Right cardiac atrium (tissue), 5 donors: ENCODE results near the gene DEPDC1B. TPM values are rescaled to one million over a fixed set of nuclear protein-coding genes. Genes with fewer than 3 reads are reported as not detected.

Experiments
- polyA plus RNA-seq: library from polyadenylated mRNA; stranded (reverse); fragments of 200-250 nt; gene quantifications from one replicate; pipeline ENCODE4 v1.2.3, GENCODE V29; 2013
- total RNA-seq, 4 donors: library from RNA; stranded (reverse); fragmentation: NEBNext Ultra II Directional; extraction: Animal tissue kit (Norgen Biotek cat#: 25700); gene quantifications; one replicate each; pipeline ENCODE4 v1.2.1, GENCODE V29; 2021
- donor health status: healthy with polysubstance abuse.
- donor health status: DM: no; HTN: yes; CAD: no.
- donor health status: DM: no; HTN: no; CAD: no.
- donor health status: DM: no; HTN: yes; CAD: no; lungs with severe emphysema.
- donor health status: DM: yes; HTN: yes; CAD: no.

DEPDC1B gene
- total and polyA plus RNA-seq, 5 donors, result 0.05 to 0.54 (median 0.24) TPM; not detected in 2

Other genes starting within 250 kb of the DEPDC1B start
- under 1 TPM; 0.29 to 0.97 (median 0.36) TPM for gene ELOVL7, start 144.1 kb upstream of the DEPDC1B start, total RNA-seq
- 0.63 TPM for gene ELOVL7, start 144.1 kb upstream of the DEPDC1B start, polyA plus RNA-seq
- gene ERCC8, start 244.9 kb upstream of the DEPDC1B start, total RNA-seq, result 1 to 10 TPM; 6.7 to 9.6 (median 8.1) TPM
- 5.1 TPM for gene ERCC8, start 244.9 kb upstream of the DEPDC1B start, polyA plus RNA-seq
- gene NDUFAF2, start 245.0 kb upstream of the DEPDC1B start, total RNA-seq, result 10 to 100 TPM; 32.0 to 38.8 (median 34.6) TPM
- 74.6 TPM for gene NDUFAF2, start 245.0 kb upstream of the DEPDC1B start, polyA plus RNA-seq